ENCODE results near the gene TACC2. TPM values are rescaled to one million over a fixed set of nuclear protein-coding genes. Genes with fewer than 3 reads are reported as not detected.

TACC2 gene
- total RNA-seq, 2 donors from 2014 or later: 210 to 237 TPM

GRCh38 chr10:122130474-122131110 is 141.6 kb downstream of the TACC2 start:
- no peak for DNase-seq
- intact Hi-C loops (cut with DNase I): no loop called here
- no peak for ATAC-seq

- ATAC-seq (peak in 1 of 2 donors; percentile 9), DNase-seq (no peak)
- intact Hi-C loops (cut with DNase I): no loop called here
Observed at GRCh38 chr10:122132331-122132755, 143.4 kb downstream of the TACC2 start.

GRCh38 chr10:122132882-122133565 is 144.1 kb downstream of the TACC2 start:
- ATAC-seq (peak; percentile 7 to 34), DNase-seq (no peak)
- intact Hi-C loops (cut with DNase I): no loop called here

- DNase-seq (no peak), ATAC-seq (peak in 1 of 2 donors; percentile 1)
- intact Hi-C loops (cut with DNase I): no loop called here
Observed at GRCh38 chr10:122135251-122136025, 146.5 kb downstream of the TACC2 start.

GRCh38 chr10:122138831-122139625 is 150.1 kb downstream of the TACC2 start:
- DNase-seq (peak; percentile 70), ATAC-seq (peak; percentile 18 to 64)
- intact Hi-C loops (cut with DNase I): no loop called here

GRCh38 chr10:122139627-122140170 is 150.7 kb downstream of the TACC2 start:
- intact Hi-C loops (cut with DNase I): loop anchor here in 1 of 2 donors (10.0 kb wide), 1 partner anchor 95 kb away; no protein-coding TSS in a partner anchor
- DNase-seq (peak; percentile 67), ATAC-seq (peak; percentile 55 to 60)

- ATAC-seq: peak in 1 of 2 donors; percentile 2
- DNase-seq: peak; percentile 58
- intact Hi-C loops (cut with DNase I): loop anchor here in 1 of 2 donors (10.0 kb wide), 1 partner anchor 94 kb away; no protein-coding TSS in a partner anchor
Observed at GRCh38 chr10:122140461-122140902, 151.5 kb downstream of the TACC2 start.

GRCh38 chr10:122140941-122141623 is 152.1 kb downstream of the TACC2 start:
- intact Hi-C loops (cut with DNase I): loop anchor here in 1 of 2 donors (10.0 kb wide), 1 partner anchor 94 kb away; no protein-coding TSS in a partner anchor
- peak; percentile 95 for DNase-seq
- peak; percentile 70 to 83 for ATAC-seq

- intact Hi-C loops (cut with DNase I): loop anchor here in 1 of 2 donors (10.0 kb wide), 1 partner anchor 93 kb away; no protein-coding TSS in a partner anchor
- DNase-seq (no peak), ATAC-seq (peak; percentile 5 to 12)
Observed at GRCh38 chr10:122141821-122142640, 153.1 kb downstream of the TACC2 start.

GRCh38 chr10:122142641-122143237 is 153.8 kb downstream of the TACC2 start:
- no peak for DNase-seq
- intact Hi-C loops (cut with DNase I): loop anchor here in 1 of 2 donors (10.0 kb wide), 1 partner anchor 92 kb away; no protein-coding TSS in a partner anchor
- no peak for ATAC-seq

GRCh38 chr10:122143238-122143841 is 154.4 kb downstream of the TACC2 start:
- DNase-seq (no peak), ATAC-seq (no peak)
- intact Hi-C loops (cut with DNase I): loop anchor here in 1 of 2 donors (10.0 kb wide), 1 partner anchor 91 kb away; no protein-coding TSS in a partner anchor

GRCh38 chr10:122144199-122144598 is 155.2 kb downstream of the TACC2 start:
- ATAC-seq: no peak
- intact Hi-C loops (cut with DNase I): loop anchor here in 1 of 2 donors (10.0 kb wide), 1 partner anchor 91 kb away; no protein-coding TSS in a partner anchor
- DNase-seq: no peak

- intact Hi-C loops (cut with DNase I): loop anchor here in 1 of 2 donors (10.0 kb wide), 1 partner anchor 90 kb away; no protein-coding TSS in a partner anchor
- DNase-seq: no peak
- ATAC-seq: no peak
Observed at GRCh38 chr10:122145113-122145512, 156.2 kb downstream of the TACC2 start.

- intact Hi-C loops (cut with DNase I): loop anchor here in 1 of 2 donors (10.0 kb wide), 1 partner anchor 87 kb away; no protein-coding TSS in a partner anchor
- DNase-seq (no peak), ATAC-seq (no peak)
Observed at GRCh38 chr10:122147663-122148062, 158.7 kb downstream of the TACC2 start.

GRCh38 chr10:122148876-122149560 is 160.1 kb downstream of the TACC2 start:
- DNase-seq (peak; percentile 85), ATAC-seq (peak; percentile 67 to 79)
- intact Hi-C loops (cut with DNase I): loop anchor here in 1 of 2 donors (10.0 kb wide), 1 partner anchor 86 kb away; no protein-coding TSS in a partner anchor

Data from left cardiac atrium (tissue), 4 donors.